NCI-H460 (cell line): Measurements from ENCODE around the gene NFATC4. TPM values are rescaled to one million over a fixed set of nuclear protein-coding genes. Genes with fewer than 3 reads are reported as not detected.

Source experiments
- DNase-seq: peaks from one replicate; pipeline ENCODE4 v3.0.0-alpha.2; 2016; ENCODE audit warnings: low read depth; ENCODE audit errors: extremely low read depth
- total RNA-seq: library from RNA; depleted of rRNA; stranded (reverse); fragments of >200 nt; shearing (Covaris generic); gene quantifications from 2 replicates; pipeline ENCODE4 v1.2.3, GENCODE V29; 2014

NFATC4 gene
- total RNA-seq, 1 experiment from 2014 or later = 17.7 TPM

GRCh38 chr14:24406416-24406815, 38.4 kb downstream of the NFATC4 start:
- no peak for DNase-seq

GRCh38 chr14:24407608-24408325, 39.8 kb downstream of the NFATC4 start:
- DNase-seq = no peak

GRCh38 chr14:24408764-24409163, 40.8 kb downstream of the NFATC4 start:
- no peak for DNase-seq

- DNase-seq = no peak
Measured at GRCh38 chr14:24409192-24409591, 41.2 kb downstream of the NFATC4 start.

- no peak for DNase-seq
Measured at GRCh38 chr14:24409956-24410355, 42.0 kb downstream of the NFATC4 start.

GRCh38 chr14:24411443-24412389, 43.7 kb downstream of the NFATC4 start:
- DNase-seq = peak; percentile 61

- no peak for DNase-seq
Measured at GRCh38 chr14:24414077-24414476, 46.1 kb downstream of the NFATC4 start.

- no peak for DNase-seq
Measured at GRCh38 chr14:24414732-24415420, 46.9 kb downstream of the NFATC4 start.

GRCh38 chr14:24415421-24416253, 47.7 kb downstream of the NFATC4 start:
- DNase-seq = no peak

- no peak for DNase-seq
Measured at GRCh38 chr14:24416254-24416931, 48.4 kb downstream of the NFATC4 start.

- DNase-seq = no peak
Measured at GRCh38 chr14:24416932-24417619, 49.1 kb downstream of the NFATC4 start.

- no peak for DNase-seq
Measured at GRCh38 chr14:24417832-24418491, 50.0 kb downstream of the NFATC4 start.

GRCh38 chr14:24418492-24418873, 50.5 kb downstream of the NFATC4 start:
- no peak for DNase-seq

GRCh38 chr14:24422261-24422660, 54.3 kb downstream of the NFATC4 start:
- no peak for DNase-seq

- no peak for DNase-seq
Measured at GRCh38 chr14:24422694-24423601, 55.0 kb downstream of the NFATC4 start.

GRCh38 chr14:24425704-24426103, 57.7 kb downstream of the NFATC4 start:
- DNase-seq = no peak

GRCh38 chr14:24426150-24426911, 58.3 kb downstream of the NFATC4 start:
- DNase-seq = no peak
